NCI-H146 treated with DMSO at 0.1 percent for 48 hours (cell line): ENCODE measurements around the gene HSPA12B.

Experiments
- DNase-seq: peaks from one replicate; lab custom pipeline; 2025; ENCODE audit not compliant: unreplicated experiment; lab: John Stamatoyannopoulos, UW

HSPA12B gene

DNA sequence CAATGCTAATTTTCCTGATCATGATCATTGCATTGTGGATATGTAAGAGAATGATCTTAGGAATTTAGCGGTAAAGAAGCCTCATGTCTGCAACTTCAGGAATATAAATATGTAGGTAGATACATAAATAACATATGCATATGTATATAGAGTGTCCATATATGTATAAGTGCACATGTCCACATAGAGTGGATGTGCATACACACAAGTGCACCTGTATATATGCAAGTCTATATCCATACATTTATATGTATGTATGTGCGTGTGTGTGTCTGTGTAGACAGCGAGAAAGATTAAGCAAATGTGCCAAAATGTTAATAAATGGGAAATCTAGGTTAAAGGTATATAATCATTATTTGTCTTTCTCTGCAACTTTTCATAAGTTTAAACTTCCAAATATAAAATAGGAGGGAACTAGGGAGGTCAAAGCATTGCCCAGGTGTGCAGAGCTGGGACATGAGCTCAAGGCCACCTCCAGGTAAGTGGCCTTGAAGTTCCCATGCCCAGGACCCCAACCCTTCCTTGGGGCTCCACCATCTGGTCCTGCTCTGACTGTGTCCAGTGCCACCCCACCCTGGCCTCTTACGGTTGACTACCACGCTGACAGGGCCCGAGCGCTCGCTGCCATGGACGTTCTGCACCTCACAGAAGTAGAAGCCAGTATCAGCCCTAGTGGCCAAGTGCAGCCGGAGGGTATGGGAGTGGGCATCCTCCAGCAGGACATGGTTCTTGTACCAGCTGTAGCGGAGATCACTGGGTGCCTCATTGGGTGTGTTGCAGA is 29.7 kb upstream of the HSPA12B start:
- DNase-seq: no peak

DNA sequence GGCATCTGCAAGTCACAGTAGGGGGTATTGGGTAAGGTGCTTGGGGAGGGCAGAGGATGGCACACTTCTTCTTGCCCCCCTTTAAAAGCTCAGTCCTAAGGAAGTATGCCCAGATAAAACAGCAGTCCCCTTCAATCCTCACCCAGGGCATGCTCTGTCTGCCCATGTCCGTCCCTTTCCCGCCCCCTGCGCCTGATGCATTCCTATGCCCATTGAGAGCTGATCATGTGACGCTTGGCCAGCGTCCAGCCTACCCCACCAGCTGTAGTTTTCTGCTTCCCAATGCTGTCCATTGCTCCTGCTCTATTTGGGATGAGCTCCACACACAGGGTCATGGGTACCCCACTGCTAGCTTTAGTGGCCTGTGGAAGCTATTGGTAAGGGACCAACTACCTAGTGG is 28.4 kb upstream of the HSPA12B start:
- no peak for DNase-seq

DNA sequence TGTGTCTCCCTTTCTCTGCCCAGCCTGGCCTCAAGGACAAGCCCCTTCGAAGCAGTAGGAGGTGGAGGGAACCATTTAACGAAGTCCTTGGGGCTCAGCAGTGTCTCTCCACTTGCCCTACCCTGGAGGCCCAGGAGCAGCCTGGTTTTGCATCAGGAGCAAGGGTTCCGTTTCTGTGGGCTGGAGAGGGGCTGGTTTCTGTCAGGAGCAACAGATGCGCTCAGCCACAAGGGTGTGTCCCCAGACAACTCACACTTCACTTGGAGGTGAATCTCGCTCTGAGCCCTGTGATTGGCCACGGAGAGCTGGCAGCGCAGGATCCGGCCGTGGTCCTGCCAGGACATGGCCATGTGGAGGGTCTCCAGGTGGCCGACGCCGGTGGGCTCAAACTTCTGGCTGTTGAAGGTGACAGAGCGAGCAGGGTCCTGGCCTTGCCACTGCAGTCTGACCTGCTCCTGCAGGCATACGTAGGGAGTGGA is 27.0 kb upstream of the HSPA12B start:
- DNase-seq: no peak

DNA sequence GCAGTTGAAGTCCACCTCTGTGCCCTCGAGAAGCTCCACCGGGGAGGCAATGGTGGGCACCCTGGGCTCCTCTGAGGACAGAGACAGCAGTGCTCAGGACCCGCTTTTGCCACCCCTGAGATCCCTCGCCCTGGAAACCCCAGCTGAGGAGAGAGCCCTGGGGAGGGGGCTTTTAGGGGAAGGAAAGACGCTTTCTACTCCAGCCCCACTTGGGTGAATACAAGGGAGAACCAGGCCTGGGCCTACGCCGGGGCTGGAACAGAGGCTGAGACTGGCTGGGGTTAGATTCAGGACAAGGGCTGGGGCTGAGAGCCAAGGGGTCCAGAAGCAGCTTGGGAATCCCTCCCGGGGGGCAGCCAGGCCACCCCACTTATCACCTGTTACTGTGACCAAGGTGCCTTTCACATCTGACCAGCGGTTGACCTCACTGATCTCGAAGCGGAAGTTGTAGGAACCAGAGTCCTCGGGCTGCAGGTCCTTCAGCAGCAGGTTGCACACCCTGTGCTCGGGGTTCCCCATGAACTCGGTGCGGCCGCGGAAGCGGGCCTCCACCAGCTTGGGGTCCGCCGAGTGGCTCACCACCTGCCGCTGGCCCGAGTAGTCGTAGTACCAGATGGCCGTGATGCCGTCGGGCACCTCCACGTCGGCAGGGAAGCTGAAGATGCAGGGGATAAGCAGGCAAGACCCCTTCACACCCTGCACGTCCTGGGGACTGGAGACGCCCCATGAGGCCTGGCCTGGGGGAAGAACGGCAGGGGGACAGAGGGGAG is 26.3 kb upstream of the HSPA12B start:
- DNase-seq: no peak

DNA sequence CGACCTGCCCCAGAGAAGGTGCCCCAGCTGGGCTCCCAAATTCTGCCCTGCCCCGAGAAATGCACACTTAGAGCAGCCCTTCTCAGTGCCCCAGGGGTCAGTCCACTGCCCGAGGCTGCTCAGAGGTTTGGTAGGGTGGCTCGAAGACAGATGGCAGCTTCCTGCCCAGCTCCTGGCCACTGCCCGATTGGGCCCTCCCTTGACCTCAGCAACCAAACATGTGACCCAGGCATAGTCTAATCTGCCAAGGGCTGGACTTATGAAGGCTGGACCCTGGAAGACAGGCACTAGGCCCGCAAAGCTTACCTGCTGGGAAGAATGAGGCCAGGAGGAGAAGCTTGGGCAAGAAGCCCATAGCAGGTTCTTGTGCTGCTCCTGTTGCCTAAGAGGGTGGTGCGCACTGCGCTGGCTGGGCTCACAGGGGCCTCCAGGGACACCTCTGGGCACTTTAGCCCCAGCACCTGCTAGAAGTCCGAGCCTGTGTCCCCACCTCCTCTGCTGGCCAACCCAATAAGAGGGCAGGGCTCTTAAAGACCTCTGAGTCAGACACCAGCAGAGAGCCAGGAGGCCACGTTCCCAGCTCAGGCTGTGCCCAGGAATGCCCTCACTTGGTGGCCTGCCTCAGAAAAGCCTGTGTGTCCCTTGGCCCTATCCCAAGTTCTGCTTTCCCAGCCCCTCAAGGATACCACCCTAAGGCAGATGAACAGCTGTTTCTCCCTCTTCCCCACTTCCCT is 25.5 kb upstream of the HSPA12B start:
- DNase-seq: no peak

DNA sequence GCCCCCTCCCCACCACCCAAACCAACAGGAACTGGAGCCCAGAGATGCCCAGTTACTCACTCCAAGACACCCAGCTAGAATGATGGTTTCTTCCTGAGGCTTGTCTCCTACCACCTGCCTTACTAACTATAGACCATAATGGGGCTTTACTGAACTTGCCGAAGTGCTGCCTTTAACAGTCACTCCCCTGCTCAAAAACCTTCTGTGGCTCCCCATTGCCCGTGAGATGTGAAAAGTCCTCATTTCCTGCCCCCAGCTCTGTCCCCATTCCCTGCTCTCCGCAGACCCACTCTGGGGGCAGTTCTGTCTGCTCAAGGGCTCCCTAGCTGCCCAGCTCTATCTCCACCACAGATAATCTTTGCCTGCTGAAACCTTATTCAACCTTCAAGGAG is 25.0 kb upstream of the HSPA12B start:
- DNase-seq: no peak

DNA sequence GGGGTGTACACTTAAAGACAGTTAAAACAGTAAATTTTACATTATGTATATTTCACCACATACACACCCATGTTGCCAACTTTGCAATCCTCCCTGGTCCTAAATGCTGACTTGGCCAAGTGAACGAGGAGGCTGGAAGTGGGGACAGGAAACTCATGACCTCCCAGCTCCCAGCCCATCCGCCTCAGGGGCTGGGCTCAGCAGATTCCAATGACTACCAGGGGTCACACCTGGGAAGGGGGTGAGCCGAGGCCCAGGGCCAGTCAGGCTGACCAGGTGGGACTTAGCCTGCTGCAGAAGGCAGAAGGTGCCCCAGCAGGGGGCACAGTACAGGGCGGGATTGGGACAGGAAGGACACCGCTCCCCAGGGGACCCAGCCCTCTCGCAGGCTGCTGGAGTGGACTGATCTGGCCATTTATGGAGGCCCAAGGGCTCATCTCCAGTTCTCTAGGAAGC is 22.4 kb upstream of the HSPA12B start:
- DNase-seq: no peak

DNA sequence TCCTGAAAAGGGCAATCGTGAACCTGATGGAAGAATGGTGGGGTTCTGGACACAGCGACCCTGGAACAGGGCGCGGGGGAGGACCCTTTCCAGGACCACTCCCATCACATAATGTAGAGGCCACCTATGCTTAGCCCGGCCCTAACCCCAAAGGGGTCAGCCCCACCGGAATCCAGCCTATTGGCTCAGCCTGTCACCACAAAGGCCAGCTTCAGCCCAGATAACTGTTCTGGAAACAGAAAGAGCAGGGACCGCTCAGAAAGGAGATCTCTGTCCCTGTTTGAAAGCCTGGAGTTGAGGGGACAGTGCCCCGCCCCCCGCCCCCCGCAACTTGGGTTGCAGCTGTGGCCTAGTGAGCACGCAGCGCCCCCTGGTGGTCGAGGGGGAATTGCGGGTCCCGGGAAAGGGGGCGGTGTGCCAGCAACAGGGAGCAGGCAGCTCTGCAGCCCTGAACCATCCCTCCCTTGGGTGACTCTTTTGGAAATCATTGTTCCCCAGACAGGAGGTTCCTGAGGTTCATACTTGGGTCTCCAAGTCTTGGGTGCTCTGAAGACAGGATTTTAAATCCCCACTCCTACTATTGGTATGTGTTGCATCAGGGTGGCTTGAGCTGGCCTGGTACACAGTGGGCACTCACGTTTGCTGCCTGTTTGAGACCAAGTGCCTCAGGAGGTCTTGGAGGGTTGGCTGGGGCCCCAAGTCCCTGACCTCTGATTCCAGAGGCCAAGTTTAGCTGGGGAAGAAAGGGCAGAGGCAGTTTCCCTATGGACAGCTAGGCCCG is 21.6 kb upstream of the HSPA12B start:
- no peak for DNase-seq

DNA sequence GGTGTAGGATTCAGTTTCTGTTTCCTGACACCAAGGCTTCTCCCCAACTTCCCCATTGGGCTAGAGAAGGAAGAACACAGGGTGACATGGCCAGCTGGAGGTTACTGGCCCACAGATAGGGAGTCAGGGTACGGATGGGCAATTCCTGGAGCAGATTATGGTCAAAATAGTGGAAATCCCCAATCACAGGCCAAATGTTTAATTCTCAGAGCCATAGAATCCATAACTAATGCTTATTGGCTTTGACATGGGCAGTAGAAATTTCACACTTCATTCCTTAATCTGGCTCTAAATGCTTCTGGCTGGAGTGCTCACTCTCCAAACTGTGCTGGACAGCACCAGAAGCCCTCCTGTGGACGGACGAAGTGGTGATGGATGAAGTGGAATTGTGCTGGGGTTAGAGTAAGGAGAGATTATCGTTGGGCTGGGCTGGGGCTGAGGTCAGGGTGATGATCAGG is 21.0 kb upstream of the HSPA12B start:
- DNase-seq: no peak

DNA sequence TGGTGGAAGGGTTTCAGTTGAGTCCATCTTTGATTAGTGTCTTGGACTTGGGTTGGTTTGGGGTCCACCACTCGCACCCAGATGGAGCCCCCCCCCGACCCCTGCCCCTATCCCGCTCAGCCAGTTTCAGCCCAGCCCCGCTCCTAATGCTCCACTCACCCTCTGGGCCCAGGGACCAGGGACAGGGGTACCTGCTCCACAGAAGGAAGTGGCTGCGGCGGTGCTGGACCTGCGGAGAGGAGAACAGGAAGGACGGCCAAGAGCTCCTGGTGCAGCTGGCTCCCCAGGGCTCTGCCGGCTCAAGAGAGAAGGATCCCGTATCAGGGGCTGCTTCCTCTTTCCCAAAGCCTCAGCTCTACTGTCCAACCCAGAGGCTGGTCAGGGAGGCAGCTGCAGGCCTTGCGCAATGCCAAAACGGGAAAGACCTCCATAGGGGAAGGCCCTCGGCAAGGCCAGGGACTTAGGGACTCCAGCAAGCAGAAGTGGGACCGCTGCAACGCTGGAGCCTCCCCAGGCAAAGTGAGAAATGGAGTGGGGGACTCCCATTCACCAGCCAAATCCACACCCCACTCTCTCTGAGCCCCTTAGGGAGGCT is 20.1 kb upstream of the HSPA12B start, which contains the start of gene SIGLEC1:
Gene SIGLEC1 (minus strand): TSS at position 322 of the 595 bp plus-strand sequence. CDS start 5,472 bp downstream, outside the sequence.
- DNase-seq: no peak

DNA sequence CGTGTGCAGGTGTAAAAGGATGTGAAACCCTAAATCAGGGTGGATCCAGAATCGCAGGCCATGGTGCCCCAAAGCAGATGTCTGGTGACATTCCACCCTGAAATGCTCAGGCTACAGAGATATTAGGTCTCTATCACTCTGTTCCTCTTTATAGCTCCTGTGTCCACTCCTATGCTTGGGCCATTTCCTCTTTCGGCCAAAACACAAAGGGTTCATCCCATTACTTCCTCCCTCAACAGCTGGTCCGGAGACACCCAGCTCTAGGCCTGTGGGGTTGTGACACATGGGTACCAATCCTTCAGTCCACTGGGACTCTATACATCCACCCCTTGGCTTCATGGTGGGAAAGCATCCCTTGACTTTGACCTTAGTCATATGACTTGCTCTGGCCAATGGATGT is 18.4 kb upstream of the HSPA12B start:
- no peak for DNase-seq

DNA sequence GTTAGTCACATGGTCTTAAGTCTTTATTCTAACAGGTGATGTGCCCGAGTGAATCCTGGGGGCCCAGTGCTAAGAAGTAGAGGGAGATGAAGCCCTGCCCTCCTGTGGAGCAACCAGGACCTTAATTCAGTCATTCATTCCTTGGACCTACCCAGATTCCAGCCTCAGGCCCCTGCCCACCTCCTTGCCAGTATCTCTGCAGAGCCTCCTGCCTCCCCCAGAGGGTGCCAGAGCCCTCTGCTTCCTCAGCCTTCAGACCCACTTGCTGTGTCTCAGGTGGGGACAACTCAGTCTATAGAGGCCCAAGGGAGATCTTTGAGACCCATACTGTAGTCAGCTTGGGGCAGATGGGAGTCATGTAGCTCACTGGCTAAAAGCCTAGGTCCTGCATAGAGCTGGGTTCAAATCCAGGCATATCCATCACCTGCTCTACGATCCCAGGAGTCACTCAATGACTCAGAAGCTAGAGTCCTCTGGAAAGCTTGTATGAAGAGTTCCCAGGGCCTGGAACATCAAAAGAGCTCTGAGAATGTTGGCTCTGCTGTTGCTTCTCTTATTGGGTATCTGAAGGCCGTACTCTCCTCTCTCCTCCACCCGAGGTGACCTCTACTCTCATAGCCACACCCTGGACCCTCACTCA is 16.2 kb upstream of the HSPA12B start:
- no peak for DNase-seq

DNA sequence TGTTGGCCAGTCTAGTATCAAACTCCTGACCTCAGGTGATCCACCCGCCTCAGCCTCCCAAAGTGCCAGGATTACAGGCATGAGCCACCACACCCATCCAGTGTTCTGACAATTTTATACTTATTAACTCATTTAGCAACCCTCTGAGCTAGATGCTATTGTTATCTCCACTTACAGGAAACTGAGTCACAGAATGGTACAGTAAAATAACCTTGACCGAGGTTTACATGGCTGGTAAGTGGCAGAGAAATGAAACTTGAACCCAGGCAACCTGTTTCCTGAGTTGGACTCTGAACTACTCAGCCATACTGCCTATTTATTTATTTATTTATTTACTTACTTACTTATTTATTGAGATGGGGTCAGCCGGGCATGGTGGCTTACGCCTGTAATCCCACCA is 13.4 kb upstream of the HSPA12B start:
- DNase-seq: no peak

DNA sequence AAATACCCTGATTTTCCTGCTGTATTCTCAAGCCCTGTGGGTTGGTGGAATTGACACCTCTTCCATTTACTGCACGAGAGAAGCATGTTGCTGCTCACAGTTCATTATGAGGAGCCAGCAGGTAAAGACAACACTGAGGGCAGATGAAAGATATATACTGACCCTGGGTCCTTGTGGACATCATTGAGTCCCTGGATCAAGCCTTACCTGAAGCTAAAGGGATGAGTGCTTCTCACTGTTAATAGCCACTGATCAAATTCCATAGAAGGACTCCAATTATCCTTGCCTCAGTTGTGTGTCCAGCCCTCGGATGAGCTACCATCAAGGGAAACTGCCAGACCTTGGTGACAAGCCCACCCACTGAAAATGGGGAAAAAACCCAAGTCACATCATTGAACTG is 12.4 kb upstream of the HSPA12B start:
- no peak for DNase-seq

DNA sequence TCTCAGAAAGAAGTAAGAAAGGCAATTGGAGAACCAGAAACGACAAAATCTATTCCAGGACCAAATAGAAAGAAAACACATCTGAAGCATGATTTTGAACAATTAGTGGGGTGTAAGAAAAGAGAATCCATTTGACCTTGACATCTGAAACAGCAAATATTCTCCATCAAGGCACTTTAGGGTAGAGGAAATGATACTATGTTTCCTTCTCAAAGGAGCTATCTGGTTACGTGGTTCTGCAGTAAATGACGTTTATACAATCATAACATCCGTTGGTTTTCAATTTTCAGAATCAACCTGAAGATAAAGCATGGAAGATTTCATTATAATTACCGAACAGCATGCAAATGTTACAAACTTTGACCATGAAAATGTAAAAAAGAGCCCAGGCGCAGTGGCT is 11.9 kb upstream of the HSPA12B start:
- DNase-seq: no peak

DNA sequence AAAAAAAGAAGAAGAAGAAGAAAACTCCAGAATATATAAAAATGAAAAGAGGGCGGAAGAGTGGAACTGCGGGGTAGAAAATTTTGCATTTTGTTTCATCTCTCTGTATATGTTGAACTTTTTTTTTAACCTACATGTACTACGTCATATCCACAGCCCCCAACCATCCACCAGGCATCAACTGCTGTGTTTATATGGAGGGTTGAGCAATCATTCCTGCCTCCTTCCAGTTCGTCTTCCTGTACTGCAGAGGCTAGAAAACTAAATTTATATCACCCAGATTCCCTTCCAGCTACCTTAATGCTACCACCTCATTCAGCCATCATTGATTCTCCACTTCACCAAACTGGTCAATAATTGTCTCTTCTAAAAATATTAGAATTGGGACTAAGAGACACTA is 10.6 kb upstream of the HSPA12B start:
- no peak for DNase-seq

DNA sequence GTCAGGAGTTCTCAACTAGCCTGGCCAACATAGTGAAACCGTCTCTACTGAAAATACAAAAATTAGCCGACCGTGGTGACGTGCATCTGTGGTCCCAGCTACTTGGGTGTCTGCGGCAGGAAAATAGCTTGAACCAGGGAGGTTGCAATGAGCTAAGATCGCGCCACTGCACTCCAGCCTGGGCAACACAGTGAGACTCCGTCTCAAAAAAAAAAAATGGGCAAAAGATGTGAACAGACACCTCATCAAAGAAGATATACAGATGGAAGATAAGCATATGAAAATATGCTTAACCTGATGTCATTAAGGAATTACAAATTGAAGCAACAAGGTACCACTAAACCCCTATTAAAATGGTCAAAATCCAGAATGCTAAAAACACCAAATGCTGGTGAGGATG is 9.2 kb upstream of the HSPA12B start:
- no peak for DNase-seq

DNA sequence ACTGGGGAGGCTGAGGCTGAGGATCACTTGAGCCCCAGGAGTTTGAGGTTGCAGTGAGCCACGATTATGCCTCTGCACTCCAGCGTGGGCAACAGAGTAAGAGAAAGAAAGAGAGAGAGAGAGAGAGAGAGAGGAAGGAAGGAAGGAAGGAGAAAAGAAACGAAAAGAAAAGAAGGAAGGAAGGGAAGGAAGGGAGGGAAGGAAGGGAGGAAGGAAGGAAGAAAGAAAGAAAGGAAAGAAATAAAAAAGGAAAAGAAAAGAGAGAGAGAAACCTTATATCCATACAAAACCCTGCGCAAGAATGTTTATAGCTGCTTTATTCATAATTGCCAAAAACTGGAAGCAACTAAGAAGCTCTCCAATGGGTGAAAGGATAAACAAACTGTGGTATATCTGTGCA is 8.1 kb upstream of the HSPA12B start:
- no peak for DNase-seq

DNA sequence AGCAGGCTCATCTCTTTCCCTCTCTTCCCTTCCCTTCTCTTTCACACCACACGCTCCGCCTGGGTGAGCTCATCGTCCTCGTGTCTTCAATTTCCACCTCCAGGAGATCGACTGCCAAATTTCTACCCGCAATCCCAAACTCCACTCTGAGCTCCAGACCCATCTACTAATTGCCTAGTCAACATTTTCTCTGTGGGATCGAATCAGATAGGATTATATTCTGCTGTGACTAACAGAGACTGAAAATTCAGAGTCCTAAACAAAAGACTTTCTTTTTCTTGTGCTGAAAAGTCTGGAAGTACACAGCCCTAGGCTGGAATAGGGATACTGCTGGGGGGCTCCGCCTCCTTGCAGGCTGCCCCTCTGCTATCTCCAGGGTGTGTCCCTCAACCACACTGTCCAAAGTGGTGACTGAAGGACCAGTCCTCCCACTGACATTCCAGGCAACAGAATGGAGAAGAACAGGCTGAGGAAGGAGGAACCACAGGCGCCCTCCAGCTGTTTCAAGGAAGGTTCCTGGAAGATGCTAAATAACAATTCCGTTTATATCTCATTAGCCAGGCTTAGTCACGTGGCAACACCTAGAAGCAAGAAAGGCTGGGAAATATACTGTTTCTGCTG is 5.0 kb upstream of the HSPA12B start:
- DNase-seq: no peak
